Vagina (tissue), 2 donors: ENCODE data around the gene TNS2. TPM values are rescaled to one million over a fixed set of nuclear protein-coding genes. Genes with fewer than 3 reads are reported as not detected.
"Not testable (repeated sequence)": the region's sequence is repeated elsewhere in the genome, so short reads cannot be mapped to it uniquely, and the experiment has no call there.

ENCODE experiments used
- DNase-seq, 2 donors: peaks; one replicate each; pipeline ENCODE4 v3.0.0-alpha.2; 2017; ENCODE audit errors: extremely low spot score in 2 of 2
- H3K27ac ChIP-seq: fragments of 200-600 bp; sonication (generic); one replicate; pipeline ENCODE4 v1.5.1; 2019
- H3K27me3 ChIP-seq: fragments of 200-600 bp; sonication (generic); one replicate; pipeline ENCODE4 v1.5.1; 2019
- H3K36me3 ChIP-seq, 2 donors: fragments of 200-600 bp; sonication (generic); one replicate each; pipeline ENCODE4 v1.5.1; 2017 to 2019
- H3K4me1 ChIP-seq: fragments of 200-600 bp; sonication (generic); one replicate; pipeline ENCODE4 v1.5.1; 2019
- H3K4me3 ChIP-seq, 2 donors: fragments of 200-600 bp; sonication (generic); 1 replicate in 1 of 2; 2 replicates in 1 of 2; pipeline ENCODE4 v1.5.1; 2016 to 2019
- H3K9me3 ChIP-seq: fragments of 200-600 bp; sonication (generic); one replicate; pipeline ENCODE4 v1.5.1; 2019
- CTCF ChIP-seq, 3 experiments: fragments of 450-650 bp in 2 of 3; fragments of 200-600 bp in 1 of 3; sonication (generic) in 1 of 3; IDR thresholded peaks; one replicate each; pipeline ENCODE4 v1.5.1; 2017 to 2019; ENCODE audit warnings: antibody characterized with exemption in 3 of 3, mild to moderate bottlenecking in 2 of 3, moderate library complexity in 2 of 3
- POLR2A ChIP-seq, 2 donors: fragments of 450-650 bp; IDR thresholded peaks; one replicate each; pipeline ENCODE4 v1.6.1; 2017; ENCODE audit warnings: antibody characterized with exemption in 2 of 2, mild to moderate bottlenecking in 2 of 2, moderate library complexity in 2 of 2
- POLR2AphosphoS5 ChIP-seq, 2 donors: sonication (generic); formaldehyde crosslinking; IDR thresholded peaks; one replicate each; pipeline ENCODE4 v1.9.0; 2017; ENCODE audit warnings: antibody characterized with exemption in 2 of 2, mild to moderate bottlenecking in 2 of 2, low read depth in 1 of 2; ENCODE audit not compliant: insufficient read depth in 1 of 2
- intact Hi-C: fragments of 100-400 bp; cut with DNase I; formaldehyde crosslinking; loops from one replicate; pipeline ENCODE4 v1.15.1; 2023
- total RNA-seq: library from RNA; depleted of rRNA; stranded (reverse); fragments of >200 nt; gene quantifications from one replicate; pipeline ENCODE4 v1.2.3, GENCODE V29; 2016

Gene TNS2
- total RNA-seq, 1 donor from 2014 or later, result 235 TPM

- H3K4me1 ChIP-seq, result no peaks in the 10 kb centered on the region
- no peaks in the 10 kb centered on the region for H3K27me3 ChIP-seq
- no peak overlapping the region for H3K4me3 ChIP-seq
- TF ChIP-seq CTCF (IDR thresholded peaks at IDR 0.05) (no peak), POLR2A (IDR thresholded peaks at IDR 0.05) (no peak), POLR2AphosphoS5 (IDR thresholded peaks at IDR 0.05; ENCODE audit: insufficient read depth in 1 of 2, low read depth in 1 of 2) (no peak)
- no peaks in the 10 kb centered on the region for H3K36me3 ChIP-seq
- H3K27ac ChIP-seq, result no peak overlapping the region
- intact Hi-C loops, result loop anchor here (10.0 kb wide), 1 partner anchor 46 kb away; no protein-coding TSS in a partner anchor
- DNase-seq, result no peak
- H3K9me3 ChIP-seq, result no peaks in the 10 kb centered on the region
These were observed 40.7 kb downstream of the TNS2 start for GRCh38 chr12:53090554-53090953.

- Histone ChIP-seq H3K27ac (no peak overlapping the region), H3K4me1 (peaks cover 9% of the 10 kb centered on the region), H3K9me3 (no peaks in the 10 kb centered on the region), H3K36me3 (no peaks in the 10 kb centered on the region), H3K27me3 (no peaks in the 10 kb centered on the region), H3K4me3 (no peak overlapping the region)
- TF ChIP-seq POLR2AphosphoS5 (IDR thresholded peaks at IDR 0.05; ENCODE audit: insufficient read depth in 1 of 2, low read depth in 1 of 2) (no peak), POLR2A (IDR thresholded peaks at IDR 0.05) (no peak), CTCF (IDR thresholded peaks at IDR 0.05) (no peak)
- DNase-seq, result no peak
- intact Hi-C loops, result loop anchor here (10.0 kb wide), 1 partner anchor 47 kb away; no protein-coding TSS in a partner anchor
These were observed 41.9 kb downstream of the TNS2 start for GRCh38 chr12:53091756-53092155.

- H3K4me1 ChIP-seq, result peaks cover 27% of the 10 kb centered on the region
- TF ChIP-seq POLR2A (IDR thresholded peaks at IDR 0.05) (no peak), CTCF (IDR thresholded peaks at IDR 0.05) (no peak), POLR2AphosphoS5 (IDR thresholded peaks at IDR 0.05; ENCODE audit: insufficient read depth in 1 of 2, low read depth in 1 of 2) (no peak)
- H3K27me3 ChIP-seq, result no peaks in the 10 kb centered on the region
- H3K36me3 ChIP-seq, result no peaks in the 10 kb centered on the region
- intact Hi-C loops, result loop anchor here (10.0 kb wide), 1 partner anchor 49 kb away; no protein-coding TSS in a partner anchor
- no peaks in the 10 kb centered on the region for H3K9me3 ChIP-seq
- no peak for DNase-seq
- peak overlapping the region; percentile 18 for H3K27ac ChIP-seq
- H3K4me3 ChIP-seq, result no peak overlapping the region
These were observed 44.0 kb downstream of the TNS2 start for GRCh38 chr12:53093777-53094393.

- H3K4me1 ChIP-seq, result peaks cover 32% of the 10 kb centered on the region
- intact Hi-C loops, result loop anchor here (10.0 kb wide), 1 partner anchor 50 kb away; no protein-coding TSS in a partner anchor
- no peaks in the 10 kb centered on the region for H3K9me3 ChIP-seq
- no peaks in the 10 kb centered on the region for H3K36me3 ChIP-seq
- H3K27ac ChIP-seq, result peak overlapping the region; percentile 18
- TF ChIP-seq POLR2A (IDR thresholded peaks at IDR 0.05) (no peak), CTCF (IDR thresholded peaks at IDR 0.05) (no peak), POLR2AphosphoS5 (IDR thresholded peaks at IDR 0.05; ENCODE audit: insufficient read depth in 1 of 2, low read depth in 1 of 2) (no peak)
- DNase-seq, result no peak
- H3K27me3 ChIP-seq, result no peaks in the 10 kb centered on the region
- no peak overlapping the region for H3K4me3 ChIP-seq
These were observed 44.5 kb downstream of the TNS2 start for GRCh38 chr12:53094394-53094787.

GRCh38 chr12:53094796-53095595, 45.1 kb downstream of the TNS2 start:
- H3K4me3 ChIP-seq, H3K27me3 ChIP-seq, H3K9me3 ChIP-seq, H3K36me3 ChIP-seq, DNase-seq: not testable (repeated sequence)
- intact Hi-C loops, result loop anchor here (10.0 kb wide), 1 partner anchor 50 kb away; no protein-coding TSS in a partner anchor
- Histone ChIP-seq H3K27ac (peak overlapping the region; percentile 84), H3K4me1 (peaks cover 38% of the 10 kb centered on the region)

GRCh38 chr12:53095596-53095895, 45.7 kb downstream of the TNS2 start:
- H3K9me3 ChIP-seq, H3K36me3 ChIP-seq, DNase-seq, H3K27me3 ChIP-seq, H3K4me3 ChIP-seq: not testable (repeated sequence)
- H3K4me1 ChIP-seq, result peaks cover 39% of the 10 kb centered on the region
- intact Hi-C loops, result loop anchor here (10.0 kb wide), 1 partner anchor 51 kb away; no protein-coding TSS in a partner anchor
- H3K27ac ChIP-seq, result peak overlapping the region; percentile 84
